IMR-90 (cell line): ENCODE data around the gene KIAA1328. TPM values are rescaled to one million over a fixed set of nuclear protein-coding genes. Genes with fewer than 3 reads are reported as not detected.

Source experiments
- ATAC-seq: fragments of 200-7000 bp; cut with Tn5 transposase; 2 replicates; pipeline ENCODE4 v1.9.1; 2020; ENCODE audit warnings: low read depth, mild to moderate bottlenecking, moderate library complexity
- BruUV-seq: library from RNA; stranded (reverse); fragments of 400-500 nt; replicated peaks from 2 replicates; lab custom pipeline; 2021; lab: Mats Ljungman, UMichigan
- CTCF ChIA-PET: fragments of 300-600 bp; formaldehyde crosslinking; extraction: SDS; loops from one replicate; lab custom pipeline; 2021; ENCODE audit warnings: antibody characterized with exemption; lab: Yijun Ruan, JAX
- POLR2A ChIA-PET: fragments of 300-600 bp; sonication (Branson Sonifier 250); formaldehyde crosslinking; loops from one replicate; lab custom pipeline; 2022; ENCODE audit warnings: antibody characterized with exemption; ENCODE audit not compliant: unreplicated experiment; lab: Charles Lee
- DNase-seq: peaks from one replicate; pipeline ENCODE4 v3.0.0; 2013
- H2AFZ ChIP-seq: replicated peaks from 2 replicates; pipeline ENCODE3; 2013; ENCODE audit warnings: low read length, mild to moderate bottlenecking; ENCODE audit not compliant: poor library complexity
- H2AK5ac ChIP-seq: 2 replicates; pipeline ENCODE4 v1.6.1; 2013; ENCODE audit warnings: low read depth, low read length, inconsistent platforms
- H2AK9ac ChIP-seq: replicated peaks from 2 replicates; pipeline ENCODE3; 2013; ENCODE audit warnings: mild to moderate bottlenecking, low read depth, low read length, moderate library complexity; ENCODE audit not compliant: poor library complexity
- H2BK120ac ChIP-seq: 2 replicates; pipeline ENCODE4 v1.6.1; 2013; ENCODE audit warnings: low read depth, low read length, inconsistent platforms
- H2BK15ac ChIP-seq: 3 replicates; pipeline ENCODE4 v1.6.1; 2013; ENCODE audit warnings: low read depth, low read length, inconsistent platforms
- H2BK20ac ChIP-seq: 2 replicates; pipeline ENCODE4 v1.6.1; 2013; ENCODE audit warnings: low read depth, mild to moderate bottlenecking, inconsistent platforms, low read length, moderate library complexity
- H2BK5ac ChIP-seq: 2 replicates; pipeline ENCODE4 v1.6.1; 2013; ENCODE audit warnings: mild to moderate bottlenecking, low read depth, low read length, inconsistent platforms; ENCODE audit not compliant: poor library complexity, severe bottlenecking
- H3K14ac ChIP-seq: replicated peaks from 2 replicates; pipeline ENCODE4 v1.6.1; 2013; ENCODE audit warnings: low read depth, low read length, inconsistent platforms
- H3K18ac ChIP-seq: 2 replicates; pipeline ENCODE4 v1.6.1; 2013; ENCODE audit warnings: low read depth, low read length, control low read depth
- H3K23ac ChIP-seq: 2 replicates; pipeline ENCODE4 v1.6.1; 2013; ENCODE audit warnings: low read depth, low read length, inconsistent platforms
- H3K27ac ChIP-seq: 2 replicates; pipeline ENCODE4 v1.5.1; 2013; ENCODE audit warnings: mild to moderate bottlenecking, control low read depth, low read length; ENCODE audit not compliant: insufficient read depth
- H3K27me3 ChIP-seq: 2 replicates; pipeline ENCODE4 v1.6.1; 2013; ENCODE audit warnings: low read length; ENCODE audit not compliant: control insufficient read depth, insufficient read depth
- H3K36me3 ChIP-seq: 2 replicates; pipeline ENCODE4 v1.6.1; 2013; ENCODE audit warnings: low read length, mixed read lengths; ENCODE audit not compliant: control insufficient read depth, insufficient read depth
- H3K4ac ChIP-seq: 2 replicates; pipeline ENCODE4 v1.6.1; 2013; ENCODE audit warnings: low read depth, low read length, inconsistent platforms
- H3K4me1 ChIP-seq: 2 replicates; pipeline ENCODE4 v1.6.1; 2013; ENCODE audit warnings: low read length, mixed read lengths; ENCODE audit not compliant: control insufficient read depth, insufficient read depth
- H3K4me2 ChIP-seq: 2 replicates; pipeline ENCODE4 v1.6.1; 2013; ENCODE audit warnings: low read depth, mild to moderate bottlenecking, control low read depth, low read length, moderate library complexity
- H3K4me3 ChIP-seq: 2 replicates; pipeline ENCODE4 v1.5.1; 2013; ENCODE audit warnings: low read depth, mild to moderate bottlenecking, control low read depth, low read length, moderate library complexity; ENCODE audit not compliant: insufficient read depth
- H3K56ac ChIP-seq: 2 replicates; pipeline ENCODE4 v1.6.1; 2013; ENCODE audit warnings: low read length, inconsistent platforms; ENCODE audit not compliant: insufficient read depth; ENCODE audit errors: extremely low read depth
- H3K79me1 ChIP-seq, 2 experiments: 2 replicates each; pipeline ENCODE4 v1.6.1; 2013; ENCODE audit warnings: low read length in 2 of 2, inconsistent platforms in 1 of 2, low read depth in 1 of 2
- H3K9ac ChIP-seq: 2 replicates; pipeline ENCODE4 v1.6.1; 2013; ENCODE audit warnings: low read depth, low read length, control low read depth
- H3K9me1 ChIP-seq: 2 replicates; pipeline ENCODE4 v1.6.1; 2013; ENCODE audit warnings: low read length, inconsistent platforms; ENCODE audit not compliant: insufficient read depth
- H3K9me3 ChIP-seq: 2 replicates; pipeline ENCODE4 v1.6.1; 2013; ENCODE audit warnings: low read length; ENCODE audit not compliant: control insufficient read depth, insufficient read depth
- H4K20me1 ChIP-seq: 2 replicates; pipeline ENCODE4 v1.6.1; 2013; ENCODE audit warnings: low read length, inconsistent platforms; ENCODE audit not compliant: insufficient read depth
- H4K5ac ChIP-seq: 2 replicates; pipeline ENCODE4 v1.6.1; 2013; ENCODE audit warnings: mild to moderate bottlenecking, low read depth, low read length, control low read depth
- H4K8ac ChIP-seq, 2 experiments: 2 replicates each; pipeline ENCODE4 v1.6.1; 2013; ENCODE audit warnings: low read depth in 2 of 2, low read length in 2 of 2, control low read depth in 1 of 2, inconsistent platforms in 1 of 2
- H4K91ac ChIP-seq: 2 replicates; pipeline ENCODE4 v1.6.1; 2013; ENCODE audit warnings: low read depth, low read length, inconsistent platforms; ENCODE audit not compliant: insufficient read depth
- BHLHE40 ChIP-seq: fragments of 150-350 bp; IDR thresholded peaks from 2 replicates; pipeline ENCODE4 v1.6.1; 2016; ENCODE audit warnings: mild to moderate bottlenecking, low read depth, low read length
- CEBPB ChIP-seq: IDR thresholded peaks from 2 replicates; pipeline ENCODE4 v1.6.1; 2012; ENCODE audit warnings: low read depth, low read length, improper control_type of control experiment
- CHD1 ChIP-seq: IDR thresholded peaks from 2 replicates; pipeline ENCODE4 v1.6.1; 2012; ENCODE audit warnings: low read depth, low read length, improper control_type of control experiment
- FOS ChIP-seq: fragments of 150-350 bp; IDR thresholded peaks from 2 replicates; pipeline ENCODE4 v1.6.1; 2016; ENCODE audit warnings: low read depth, low read length
- MAFK ChIP-seq: IDR thresholded peaks from 2 replicates; pipeline ENCODE4 v1.6.1; 2012; ENCODE audit warnings: low read depth, low read length, improper control_type of control experiment
- MAZ ChIP-seq: IDR thresholded peaks from 2 replicates; pipeline ENCODE4 v1.6.1; 2012; ENCODE audit warnings: low read depth, mild to moderate bottlenecking, low read length, improper control_type of control experiment, moderate library complexity, borderline replicate concordance
- MXI1 ChIP-seq: IDR thresholded peaks from 2 replicates; pipeline ENCODE4 v1.6.1; 2012; ENCODE audit warnings: low read depth, mild to moderate bottlenecking, low read length, moderate library complexity, borderline replicate concordance
- NFE2L2 ChIP-seq: fragments of 150-350 bp; IDR thresholded peaks from 2 replicates; pipeline ENCODE4 v1.6.1; 2016; ENCODE audit warnings: low read depth, mild to moderate bottlenecking, low read length
- POLR2A ChIP-seq: IDR thresholded peaks from 2 replicates; pipeline ENCODE4 v1.6.1; 2012; ENCODE audit warnings: mild to moderate bottlenecking, low read depth, low read length
- RAD21 ChIP-seq: IDR thresholded peaks from 2 replicates; pipeline ENCODE4 v1.6.1; 2012; ENCODE audit warnings: low read length, improper control_type of control experiment
- RCOR1 ChIP-seq: IDR thresholded peaks from 2 replicates; pipeline ENCODE4 v1.6.1; 2012; ENCODE audit warnings: mild to moderate bottlenecking, low read length, improper control_type of control experiment; ENCODE audit not compliant: insufficient replicate concordance
- RFX5 ChIP-seq: IDR thresholded peaks from 2 replicates; pipeline ENCODE4 v1.8.0; 2012; ENCODE audit warnings: low read depth, mild to moderate bottlenecking, low read length, moderate library complexity
- SMC3 ChIP-seq: fragments of 150-350 bp; IDR thresholded peaks from 2 replicates; pipeline ENCODE4 v1.6.1; 2016; ENCODE audit warnings: low read depth, mild to moderate bottlenecking, antibody characterized with exemption, low read length, moderate library complexity
- USF2 ChIP-seq: fragments of 150-350 bp; IDR thresholded peaks from 2 replicates; pipeline ENCODE4 v1.6.1; 2017; ENCODE audit warnings: mild to moderate bottlenecking, antibody characterized with exemption, low read length, low read depth
- WGBS, 2 experiments: methylation state at CpG; one replicate each; pipeline versions ENCODE4 v1.1.5 to v1.1.7; 2013; ENCODE audit warnings: missing lambda C conversion rate in 2 of 2; ENCODE audit not compliant: insufficient read length in 1 of 2; ENCODE audit errors: extremely low coverage in 2 of 2; 5-methylcytosine and 5-hydroxymethylcytosine counted together
- dilution Hi-C: fragments of 300-500 bp; cut with HindIII; formaldehyde crosslinking; loops from one replicate; pipeline ENCODE4 v1.14.3; 2018; ENCODE audit warnings: low sequenced_read_pairs; ENCODE audit not compliant: unreplicated experiment
- in situ Hi-C: fragments of 300-500 bp; cut with MboI; formaldehyde crosslinking; loops from 3 replicates; pipeline ENCODE4 v1.14.3; 2019; ENCODE audit warnings: low sequenced_read_pairs, inconsistent platforms, mixed read lengths
- intact Hi-C: fragments of 100-400 bp; cut with micrococcal nuclease; formaldehyde crosslinking; loops from 2 replicates; pipeline ENCODE4 v1.10.0; 2022
- polyA plus RNA-seq, 3 experiments: library from polyadenylated mRNA; depleted of rRNA; stranded (reverse); fragments of >200 nt; gene quantifications; 2 replicates each; pipeline ENCODE4 v1.2.3, GENCODE V29; 2012; ENCODE audit warnings: low replicate concordance in 1 of 3
- total RNA-seq: library from RNA; depleted of rRNA; stranded (reverse); fragments of >200 nt; gene quantifications from 2 replicates; pipeline ENCODE4 v1.2.3, GENCODE V29; 2012
- TF ChIP-seq, protein P1 (sequence below): conservative IDR thresholded peaks from 2 replicates; pipeline ENCODE4 v1.5.1; 2012; ENCODE audit warnings: mild to moderate bottlenecking, low read depth, low read length, improper control_type of control experiment
- TF ChIP-seq, protein P2 (sequence below): fragments of 150-350 bp; IDR thresholded peaks from 2 replicates; pipeline ENCODE4 v1.6.1; 2016; ENCODE audit warnings: low read depth, mild to moderate bottlenecking, low read length, moderate library complexity, borderline replicate concordance

The KIAA1328 gene
- total and polyA plus RNA-seq, 2 of the 4 experiments (the other 2 are of a cell fraction), result 2.4 to 7.0 TPM

GRCh38 chr18:37225279-37225678 lies 396.4 kb downstream of the KIAA1328 start:
- ATAC-seq, result no peak
- no peak overlapping the region for H4K5ac ChIP-seq
- H2AK5ac ChIP-seq, result no peak overlapping the region
- no peak overlapping the region for H3K4me3 ChIP-seq
- no peaks in the 10 kb centered on the region for H3K79me1 ChIP-seq
- dilution Hi-C loops (no loop called here), intact Hi-C loops (no loop called here), in situ Hi-C loops (no loop called here)
- no peak overlapping the region for H3K4ac ChIP-seq
- no peak overlapping the region for H4K91ac ChIP-seq
- ChIA-PET POLR2A (no interaction called here), CTCF (interaction anchor here (1.2 kb wide), 1 partner anchor 17 kb away, joined by 3 read pairs; no protein-coding TSS in a partner anchor)
- no peak overlapping the region for H3K23ac ChIP-seq
- H4K8ac ChIP-seq, result no peak overlapping the region
- H3K27me3 ChIP-seq, result no peaks in the 10 kb centered on the region
- no peak overlapping the region for H2BK5ac ChIP-seq
- DNase-seq, result no peak
- no peak overlapping the region for H3K4me2 ChIP-seq
- H3K9ac ChIP-seq, result no peak overlapping the region
- H2BK120ac ChIP-seq, result no peak overlapping the region
- no peak overlapping the region for H3K14ac ChIP-seq
- WGBS, 2 experiments, result no CpG with 5 or more reads among the region's 4 CpGs
- H3K36me3 ChIP-seq, result no peaks in the 10 kb centered on the region
- TF ChIP-seq MAFK (no peak), USF2 (no peak), RAD21 (no peak), CHD1 (no peak), CEBPB (no peak), MXI1 (no peak), MAZ (no peak), BHLHE40 (no peak), FOS (no peak), SMC3 (no peak), RCOR1 (no peak), POLR2A (no peak), NFE2L2 (no peak), RFX5 (no peak)
- TF ChIP-seq, protein P1, sequence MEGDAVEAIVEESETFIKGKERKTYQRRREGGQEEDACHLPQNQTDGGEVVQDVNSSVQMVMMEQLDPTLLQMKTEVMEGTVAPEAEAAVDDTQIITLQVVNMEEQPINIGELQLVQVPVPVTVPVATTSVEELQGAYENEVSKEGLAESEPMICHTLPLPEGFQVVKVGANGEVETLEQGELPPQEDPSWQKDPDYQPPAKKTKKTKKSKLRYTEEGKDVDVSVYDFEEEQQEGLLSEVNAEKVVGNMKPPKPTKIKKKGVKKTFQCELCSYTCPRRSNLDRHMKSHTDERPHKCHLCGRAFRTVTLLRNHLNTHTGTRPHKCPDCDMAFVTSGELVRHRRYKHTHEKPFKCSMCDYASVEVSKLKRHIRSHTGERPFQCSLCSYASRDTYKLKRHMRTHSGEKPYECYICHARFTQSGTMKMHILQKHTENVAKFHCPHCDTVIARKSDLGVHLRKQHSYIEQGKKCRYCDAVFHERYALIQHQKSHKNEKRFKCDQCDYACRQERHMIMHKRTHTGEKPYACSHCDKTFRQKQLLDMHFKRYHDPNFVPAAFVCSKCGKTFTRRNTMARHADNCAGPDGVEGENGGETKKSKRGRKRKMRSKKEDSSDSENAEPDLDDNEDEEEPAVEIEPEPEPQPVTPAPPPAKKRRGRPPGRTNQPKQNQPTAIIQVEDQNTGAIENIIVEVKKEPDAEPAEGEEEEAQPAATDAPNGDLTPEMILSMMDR, result no peak
- TF ChIP-seq, protein P2, sequence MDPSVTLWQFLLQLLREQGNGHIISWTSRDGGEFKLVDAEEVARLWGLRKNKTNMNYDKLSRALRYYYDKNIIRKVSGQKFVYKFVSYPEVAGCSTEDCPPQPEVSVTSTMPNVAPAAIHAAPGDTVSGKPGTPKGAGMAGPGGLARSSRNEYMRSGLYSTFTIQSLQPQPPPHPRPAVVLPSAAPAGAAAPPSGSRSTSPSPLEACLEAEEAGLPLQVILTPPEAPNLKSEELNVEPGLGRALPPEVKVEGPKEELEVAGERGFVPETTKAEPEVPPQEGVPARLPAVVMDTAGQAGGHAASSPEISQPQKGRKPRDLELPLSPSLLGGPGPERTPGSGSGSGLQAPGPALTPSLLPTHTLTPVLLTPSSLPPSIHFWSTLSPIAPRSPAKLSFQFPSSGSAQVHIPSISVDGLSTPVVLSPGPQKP, result no peak
- no peak overlapping the region for H2AK9ac ChIP-seq
- H2BK15ac ChIP-seq, result no peak overlapping the region
- no peak overlapping the region for H2BK20ac ChIP-seq
- no peaks in the 10 kb centered on the region; the same call in 1 of the 2 replicates for H3K9me1 ChIP-seq
- no peak overlapping the region for H3K18ac ChIP-seq
- H2AFZ ChIP-seq, result no peak overlapping the region
- no TSS peak for BruUV-seq
- H3K56ac ChIP-seq, result no peak overlapping the region
- H4K20me1 ChIP-seq, result no peaks in the 10 kb centered on the region
- no peak overlapping the region for H3K27ac ChIP-seq
- no peaks in the 10 kb centered on the region for H3K9me3 ChIP-seq
- H3K4me1 ChIP-seq, result no peaks in the 10 kb centered on the region
